ENCODE measurements around the gene CHAF1B.

CHAF1B gene

DNA sequence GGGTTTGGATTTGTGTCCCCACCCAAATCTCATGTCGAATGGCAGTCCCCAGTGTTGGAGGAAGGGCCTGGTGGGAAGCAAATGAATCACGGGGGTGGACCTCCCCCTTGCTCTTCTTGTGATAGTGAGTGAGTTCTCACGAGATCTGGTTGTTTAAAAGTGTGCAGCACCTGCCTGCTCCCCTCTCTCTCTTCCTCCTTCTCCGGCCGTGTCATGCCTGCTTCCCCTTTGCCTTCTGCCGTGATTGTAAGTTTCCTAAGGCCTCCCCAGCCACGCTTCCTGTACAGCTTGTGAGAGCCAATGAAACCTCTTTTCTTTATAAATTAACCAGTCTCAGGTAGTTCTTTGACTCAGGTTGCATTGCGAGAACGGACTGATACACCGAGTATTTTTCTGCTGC is 78.8 kb downstream of the CHAF1B start:
- DNase-seq (ENCODE audit: low read depth), result no peak

DNA sequence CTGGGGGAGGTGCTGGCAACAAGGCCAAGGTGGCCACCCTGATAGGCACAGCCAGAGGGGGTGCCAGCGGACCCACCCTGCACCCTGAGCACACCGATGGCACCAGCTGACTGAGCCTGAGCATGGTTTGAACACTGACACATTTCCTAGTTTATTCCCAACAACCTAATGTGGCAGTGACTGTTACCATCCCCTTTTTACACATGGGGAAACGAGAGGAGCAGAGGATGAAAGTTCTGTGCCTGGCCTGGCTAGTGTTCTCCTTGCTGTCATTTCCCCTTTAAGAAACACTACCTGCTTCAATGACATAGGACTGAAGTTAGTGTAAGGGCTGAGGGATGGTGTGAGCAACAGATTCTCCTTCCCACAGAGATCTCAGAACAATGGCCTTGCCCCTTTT is 79.4 kb downstream of the CHAF1B start:
- no peak for DNase-seq (ENCODE audit: low read depth)

DNA sequence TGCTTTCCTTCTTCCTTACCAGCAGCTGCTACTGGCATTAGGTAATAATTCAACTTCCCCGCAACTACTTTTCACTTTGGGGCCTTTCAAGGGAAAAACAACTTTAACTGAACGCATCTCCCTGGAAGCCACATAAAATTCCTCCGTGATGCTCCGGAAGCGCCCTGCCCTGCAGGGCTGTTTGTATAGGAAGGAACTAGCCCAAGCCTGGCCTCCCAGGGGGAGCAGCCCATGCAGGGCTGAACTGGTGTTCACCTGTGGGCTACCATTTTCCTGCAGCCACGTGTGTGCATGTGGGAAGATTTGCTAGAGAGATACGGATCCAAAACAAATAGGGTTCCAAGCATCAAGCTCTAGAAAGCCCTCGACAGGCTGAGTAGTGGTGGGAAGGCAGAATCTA is 80.3 kb downstream of the CHAF1B start:
- DNase-seq (ENCODE audit: low read depth), result no peak

DNA sequence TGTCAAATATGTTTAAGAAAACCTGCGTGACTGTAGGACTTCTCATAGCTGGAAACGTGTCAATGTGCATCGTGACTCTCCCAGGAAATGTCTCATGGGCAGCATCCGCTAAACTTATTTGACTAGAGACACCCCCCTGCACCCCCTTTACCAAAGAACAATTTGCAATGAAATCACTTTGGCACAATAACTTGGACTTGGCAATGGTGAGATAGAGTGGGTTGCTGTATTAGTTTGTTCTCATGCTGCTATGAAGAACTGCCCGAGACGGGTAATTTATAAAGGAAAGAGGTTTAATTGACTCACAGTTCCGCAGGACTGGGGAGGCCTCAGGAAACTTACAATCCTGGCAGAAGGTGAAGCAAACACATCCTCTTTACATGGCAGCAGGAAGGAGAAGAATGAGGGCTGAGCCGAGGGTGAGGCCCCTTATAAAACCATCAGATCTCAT is 80.9 kb downstream of the CHAF1B start:
- DNase-seq (ENCODE audit: low read depth), result no peak

Measured in GM04504 (cell line).